Neural crest cell (in vitro differentiated cells): Measurements from ENCODE around the gene DNER. TPM values are rescaled to one million over a fixed set of nuclear protein-coding genes. Genes with fewer than 3 reads are reported as not detected.

Experiments
- DNase-seq: peaks from one replicate; pipeline ENCODE4 v3.0.0; 2021; ENCODE audit warnings: low read depth, mixed read lengths, low spot score
- H3K27ac Mint-ChIP-seq: one replicate; pipeline ENCODE4 v1.8.0; 2021; ENCODE audit warnings: mild to moderate bottlenecking, mixed read lengths; ENCODE audit not compliant: unreplicated experiment
- H3K27me3 Mint-ChIP-seq: 2 replicates; pipeline ENCODE4 v1.8.0; 2021; ENCODE audit warnings: low read depth, mild to moderate bottlenecking, mixed read lengths
- H3K36me3 Mint-ChIP-seq: 2 replicates; pipeline ENCODE4 v1.8.0; 2021; ENCODE audit warnings: low read depth, mild to moderate bottlenecking, mixed read lengths
- H3K4me1 Mint-ChIP-seq: 2 replicates; pipeline ENCODE4 v1.8.0; 2021; ENCODE audit warnings: mixed read lengths
- H3K4me3 Mint-ChIP-seq: one replicate; pipeline ENCODE4 v1.8.0; 2021; ENCODE audit warnings: mild to moderate bottlenecking, mixed read lengths
- H3K9me3 Mint-ChIP-seq: 2 replicates; pipeline ENCODE4 v1.8.0; 2021; ENCODE audit warnings: mixed read lengths
- CTCF ChIP-seq: fragments of 200-600 bp; sonication (generic); conservative IDR thresholded peaks from 2 replicates; pipeline ENCODE4 v1.5.0; 2021; ENCODE audit warnings: antibody characterized with exemption, mild to moderate bottlenecking
- total RNA-seq: library from RNA; stranded (reverse); gene quantifications from 2 replicates; pipeline ENCODE4 v1.2.1, GENCODE V29; 2021

DNER gene
- total RNA-seq, 1 donor from 2014 or later: 4.1 TPM

GRCh38 chr2:229650059-229650458 is 64.3 kb downstream of the DNER start:
- H3K4me1 Mint-ChIP-seq: no peaks in the 10 kb centered on the region
- no peak for TF ChIP-seq CTCF
- no peak overlapping the region for H3K27ac Mint-ChIP-seq
- no peaks in the 10 kb centered on the region for H3K36me3 Mint-ChIP-seq
- H3K9me3 Mint-ChIP-seq: no peaks in the 10 kb centered on the region
- peaks cover 3% of the 10 kb centered on the region for H3K27me3 Mint-ChIP-seq
- H3K4me3 Mint-ChIP-seq: no peak overlapping the region
- DNase-seq: no peak

GRCh38 chr2:229646186-229646723 is 68.1 kb downstream of the DNER start:
- DNase-seq: no peak
- TF ChIP-seq CTCF: no peak
- Mint-ChIP-seq H3K36me3 (no peaks in the 10 kb centered on the region), H3K27ac (no peak overlapping the region), H3K4me1 (no peaks in the 10 kb centered on the region), H3K9me3 (no peaks in the 10 kb centered on the region), H3K4me3 (no peak overlapping the region), H3K27me3 (no peaks in the 10 kb centered on the region)

GRCh38 chr2:229642371-229642770 is 72.0 kb downstream of the DNER start:
- no peaks in the 10 kb centered on the region for H3K4me1 Mint-ChIP-seq
- no peak for DNase-seq
- no peaks in the 10 kb centered on the region for H3K36me3 Mint-ChIP-seq

GRCh38 chr2:229641676-229642075 is 72.7 kb downstream of the DNER start:
- H3K9me3 Mint-ChIP-seq: no peaks in the 10 kb centered on the region
- no peak overlapping the region for H3K27ac Mint-ChIP-seq
- no peak overlapping the region for H3K4me3 Mint-ChIP-seq
- peaks cover 14% of the 10 kb centered on the region for H3K27me3 Mint-ChIP-seq
- no peak for TF ChIP-seq CTCF
- no peak for DNase-seq
- H3K4me1 Mint-ChIP-seq: no peaks in the 10 kb centered on the region
- H3K36me3 Mint-ChIP-seq: no peaks in the 10 kb centered on the region

More at GRCh38 chr2:229642371-229642770, 72.0 kb downstream of the DNER start:
- no peak overlapping the region for H3K27ac Mint-ChIP-seq
- TF ChIP-seq CTCF: no peak
- no peaks in the 10 kb centered on the region for H3K9me3 Mint-ChIP-seq
- H3K4me3 Mint-ChIP-seq: no peak overlapping the region
- peaks cover 8% of the 10 kb centered on the region for H3K27me3 Mint-ChIP-seq

GRCh38 chr2:229640636-229641035 is 73.7 kb downstream of the DNER start:
- Mint-ChIP-seq H3K4me3 (no peak overlapping the region), H3K27ac (no peak overlapping the region), H3K4me1 (no peaks in the 10 kb centered on the region), H3K36me3 (no peaks in the 10 kb centered on the region), H3K9me3 (no peaks in the 10 kb centered on the region), H3K27me3 (peaks cover 19% of the 10 kb centered on the region)
- no peak for TF ChIP-seq CTCF
- no peak for DNase-seq
